Naive thymus-derived CD4-positive, alpha-beta T cell (primary cell): ENCODE measurements around the gene SPEF2. TPM values are rescaled to one million over a fixed set of nuclear protein-coding genes. Genes with fewer than 3 reads are reported as not detected.
A peak's percentile ranks its signal among the peaks of the same experiment; 100 is the strongest.

Experiments
- ATAC-seq: fragments of 150-1000 bp; cut with Tn5 transposase; 2 replicates; pipeline ENCODE4 v1.10.0; 2021; ENCODE audit warnings: mild to moderate bottlenecking, moderate library complexity
- CTCF ChIA-PET: fragments of 350-600 bp; sonication (Branson Sonifier 250); formaldehyde crosslinking; loops from one replicate; lab custom pipeline; 2021; ENCODE audit warnings: antibody characterized with exemption; lab: Charles Lee
- POLR2A ChIA-PET: fragments of 350-600 bp; sonication (Branson Sonifier 250); formaldehyde crosslinking; loops from one replicate; lab custom pipeline; 2021; ENCODE audit warnings: antibody characterized with exemption, inconsistent platforms; lab: Charles Lee
- DNase-seq, 9 donors: peaks; one replicate each; pipeline versions ENCODE4 v3.0.0 to v3.0.0-alpha.2; 2020 to 2022; ENCODE audit warnings: mixed read lengths in 1 of 9
- H3K27ac ChIP-seq: one replicate; pipeline ENCODE4 v1.7.0; 2013; ENCODE audit warnings: mild to moderate bottlenecking, low read depth, low read length, moderate library complexity
- H3K27me3 ChIP-seq, 2 donors: one replicate each; pipeline ENCODE4 v1.7.0; 2013; ENCODE audit warnings: low read length in 2 of 2, mild to moderate bottlenecking in 2 of 2, moderate library complexity in 2 of 2; ENCODE audit not compliant: control insufficient read depth in 2 of 2, insufficient read depth in 2 of 2
- H3K36me3 ChIP-seq, 3 experiments: 1 replicate in 2 of 3; 2 replicates in 1 of 3; pipeline ENCODE4 v1.7.0; 2013; ENCODE audit warnings: low read length in 3 of 3, mild to moderate bottlenecking in 3 of 3, moderate library complexity in 1 of 3; ENCODE audit not compliant: insufficient read depth in 3 of 3, control insufficient read depth in 2 of 3
- H3K4me1 ChIP-seq, 2 donors: one replicate each; pipeline ENCODE4 v1.7.0; 2013; ENCODE audit warnings: low read length in 2 of 2, mild to moderate bottlenecking in 2 of 2, moderate library complexity in 1 of 2; ENCODE audit not compliant: control insufficient read depth in 2 of 2, insufficient read depth in 2 of 2
- H3K4me3 ChIP-seq: 2 replicates; pipeline ENCODE4 v1.7.0; 2013; ENCODE audit warnings: mild to moderate bottlenecking, low read length
- H3K9me3 ChIP-seq, 3 experiments: 1 replicate in 2 of 3; 2 replicates in 1 of 3; pipeline ENCODE4 v1.7.0; 2013; ENCODE audit warnings: low read length in 3 of 3; ENCODE audit not compliant: control insufficient read depth in 2 of 3
- H3K27ac Mint-ChIP-seq, 9 donors: one replicate each; pipeline ENCODE4 v1.8.0; 2020 to 2022; ENCODE audit warnings: mixed read lengths in 9 of 9, mild to moderate bottlenecking in 8 of 9, moderate library complexity in 5 of 9, inconsistent platforms in 2 of 9
- H3K27me3 Mint-ChIP-seq, 5 donors: one replicate each; pipeline ENCODE4 v1.8.0; 2021 to 2022; ENCODE audit warnings: mixed read lengths in 5 of 5, mild to moderate bottlenecking in 1 of 5
- H3K36me3 Mint-ChIP-seq, 5 donors: one replicate each; pipeline ENCODE4 v1.8.0; 2020 to 2022; ENCODE audit warnings: mixed read lengths in 5 of 5, mild to moderate bottlenecking in 3 of 5, inconsistent platforms in 1 of 5
- H3K4me1 Mint-ChIP-seq, 7 donors: one replicate each; pipeline ENCODE4 v1.8.0; 2020 to 2022; ENCODE audit warnings: mixed read lengths in 7 of 7, mild to moderate bottlenecking in 3 of 7, inconsistent platforms in 1 of 7
- H3K4me3 Mint-ChIP-seq, 10 donors: one replicate each; pipeline ENCODE4 v1.8.0; 2020 to 2022; ENCODE audit warnings: mild to moderate bottlenecking in 10 of 10, mixed read lengths in 10 of 10, moderate library complexity in 6 of 10, inconsistent platforms in 2 of 10
- H3K9me3 Mint-ChIP-seq, 11 donors: one replicate each; pipeline ENCODE4 v1.8.0; 2020 to 2022; ENCODE audit warnings: mixed read lengths in 11 of 11, mild to moderate bottlenecking in 4 of 11, inconsistent platforms in 1 of 11, moderate library complexity in 1 of 11
- intact Hi-C, 2 donors: fragments of 100-400 bp; cut with micrococcal nuclease; formaldehyde crosslinking; loops; one replicate each; pipeline ENCODE4 v1.15.1; 2023
- polyA plus RNA-seq, 2 donors: library from polyadenylated mRNA; unstranded; fragments of 300-500 nt; fragmentation: Illumina TruSeq; gene quantifications; one replicate each; pipeline ENCODE4 v1.2.3, GENCODE V29; 2021
- total RNA-seq, 6 experiments: library from RNA in 5 of 6; stranded (reverse) in 5 of 6; gene quantifications; 1 replicate in 5 of 6; 2 replicates in 1 of 6; pipeline ENCODE4 v1.2.3 and lab custom pipeline; 2021 to 2026

The SPEF2 gene
- total and polyA plus RNA-seq, 7 experiments from 2014 or later: 5.5 to 13.5 (median 7.7) TPM

GRCh38 chr5:35789732-35790456 is 172.2 kb downstream of the SPEF2 start:
- Mint-ChIP-seq H3K36me3 (peaks cover 0 to 11% (median 0%) of the 10 kb centered on the region in 5 donors), H3K27ac (peak overlapping the region; percentile 45 to 85 (median 56)), H3K9me3 (peaks cover 0 to 3% (median 0%) of the 10 kb centered on the region in 11 donors), H3K4me1 (peaks cover 44 to 96% (median 88%) of the 10 kb centered on the region in 7 donors), H3K27me3 (no peaks in the 10 kb centered on the region), H3K4me3 (peak overlapping the region; percentile 14 to 66 (median 42))
- no peak overlapping the region for H3K27ac ChIP-seq
- H3K4me3 ChIP-seq: no peak overlapping the region
- ATAC-seq (peak; percentile 44), DNase-seq (peak in 2 of 9 donors; percentile 21 to 25)
- H3K4me1 ChIP-seq: peaks cover 27 to 57% of the 10 kb centered on the region in 2 donors
- ChIA-PET POLR2A (interaction anchor here (0.9 to 31.0 kb wide), 11 partner anchors 10 to 80 kb away, joined by 3 to 979 read pairs (median 7); partner anchors contain the start of gene IL7R), CTCF (interaction anchor here (0.9 to 2.1 kb wide), 6 partner anchors 8 to 132 kb away, joined by 3 to 8 read pairs (median 4); no protein-coding TSS in a partner anchor)
- H3K36me3 ChIP-seq: no peaks in the 10 kb centered on the region
- intact Hi-C loops: loop anchor here (1.0 to 5.0 kb wide), 4 partner anchors 10 to 112 kb away; no protein-coding TSS in a partner anchor
- no peaks in the 10 kb centered on the region for H3K27me3 ChIP-seq
- no peaks in the 10 kb centered on the region for H3K9me3 ChIP-seq

GRCh38 chr5:35790457-35790822 is 172.8 kb downstream of the SPEF2 start:
- Histone ChIP-seq H3K27ac (no peak overlapping the region), H3K4me1 (peaks cover 27 to 56% of the 10 kb centered on the region in 2 donors), H3K9me3 (no peaks in the 10 kb centered on the region), H3K36me3 (no peaks in the 10 kb centered on the region), H3K4me3 (no peak overlapping the region), H3K27me3 (no peaks in the 10 kb centered on the region)
- POLR2A ChIA-PET: interaction anchor here (0.9 to 31.0 kb wide), 11 partner anchors 9 to 80 kb away, joined by 3 to 979 read pairs (median 7); partner anchors contain the start of gene IL7R
- no peaks in the 10 kb centered on the region for H3K27me3 Mint-ChIP-seq
- no peak for ATAC-seq
- H3K4me3 Mint-ChIP-seq: peak overlapping the region in 5 of 10 donors; percentile 14 to 53 (median 40)
- CTCF ChIA-PET: interaction anchor here (0.9 to 2.1 kb wide), 6 partner anchors 9 to 153 kb away, joined by 3 to 8 read pairs (median 4); no protein-coding TSS in a partner anchor
- H3K4me1 Mint-ChIP-seq: peaks cover 44 to 97% (median 90%) of the 10 kb centered on the region in 7 donors
- H3K9me3 Mint-ChIP-seq: peaks cover 0 to 3% (median 0%) of the 10 kb centered on the region in 11 donors
- H3K36me3 Mint-ChIP-seq: peaks cover 0 to 11% (median 0%) of the 10 kb centered on the region in 5 donors
- intact Hi-C loops: loop anchor here in 1 of 2 donors (1.0 to 5.0 kb wide), 3 partner anchors 21 to 112 kb away; no protein-coding TSS in a partner anchor
- H3K27ac Mint-ChIP-seq: peak overlapping the region in 6 of 9 donors; percentile 45 to 84 (median 54)
- no peak for DNase-seq

GRCh38 chr5:35794328-35794619 is 176.6 kb downstream of the SPEF2 start:
- Mint-ChIP-seq H3K4me1 (peaks cover 58 to 97% (median 91%) of the 10 kb centered on the region in 7 donors), H3K9me3 (peaks cover 0 to 6% (median 0%) of the 10 kb centered on the region in 11 donors), H3K36me3 (peaks cover 0 to 20% (median under 1%) of the 10 kb centered on the region in 5 donors), H3K27me3 (no peaks in the 10 kb centered on the region), H3K27ac (peak overlapping the region; percentile 18 to 97 (median 84)), H3K4me3 (peak overlapping the region in 9 of 10 donors; percentile 12 to 71 (median 55))
- no peak for ATAC-seq
- ChIA-PET CTCF (interaction anchor here (0.6 to 1.6 kb wide), 4 partner anchors 10 to 28 kb away, joined by 3 to 6 read pairs (median 4); no protein-coding TSS in a partner anchor), POLR2A (interaction anchor here (1.0 to 31.0 kb wide), 10 partner anchors 8 to 76 kb away, joined by 3 to 979 read pairs (median 20); partner anchors contain the start of gene IL7R)
- peaks cover 40 to 62% of the 10 kb centered on the region in 2 donors for H3K4me1 ChIP-seq
- H3K36me3 ChIP-seq: no peaks in the 10 kb centered on the region
- no peaks in the 10 kb centered on the region for H3K9me3 ChIP-seq
- no peaks in the 10 kb centered on the region for H3K27me3 ChIP-seq
- intact Hi-C loops: loop anchor here in 1 of 2 donors (5.0 kb wide), 1 partner anchor 108 kb away; no protein-coding TSS in a partner anchor
- no peak for DNase-seq
- H3K27ac ChIP-seq: no peak overlapping the region
- no peak overlapping the region for H3K4me3 ChIP-seq

GRCh38 chr5:35794684-35795375 is 177.2 kb downstream of the SPEF2 start:
- ChIA-PET POLR2A (interaction anchor here (0.6 to 31.0 kb wide), 12 partner anchors 9 to 75 kb away, joined by 3 to 979 read pairs (median 6); partner anchors contain the start of gene IL7R), CTCF (interaction anchor here (0.6 to 1.6 kb wide), 4 partner anchors 9 to 27 kb away, joined by 3 to 6 read pairs (median 4); no protein-coding TSS in a partner anchor)
- Mint-ChIP-seq H3K4me1 (peaks cover 53 to 95% (median 91%) of the 10 kb centered on the region in 7 donors), H3K4me3 (peak overlapping the region in 8 of 10 donors; percentile 23 to 71 (median 56)), H3K27me3 (no peaks in the 10 kb centered on the region), H3K36me3 (peaks cover 0 to 22% (median 5%) of the 10 kb centered on the region in 5 donors), H3K27ac (peak overlapping the region; percentile 33 to 97 (median 84)), H3K9me3 (peaks cover 0 to 6% (median 0%) of the 10 kb centered on the region in 11 donors)
- DNase-seq (no peak), ATAC-seq (no peak)
- H3K9me3 ChIP-seq: no peaks in the 10 kb centered on the region
- H3K36me3 ChIP-seq: no peaks in the 10 kb centered on the region
- H3K4me1 ChIP-seq: peaks cover 38 to 60% of the 10 kb centered on the region in 2 donors
- H3K27ac ChIP-seq: no peak overlapping the region
- no peak overlapping the region for H3K4me3 ChIP-seq
- H3K27me3 ChIP-seq: no peaks in the 10 kb centered on the region
- intact Hi-C loops: loop anchor here in 1 of 2 donors (5.0 kb wide), 1 partner anchor 107 kb away; no protein-coding TSS in a partner anchor

- POLR2A ChIA-PET: interaction anchor here (1.0 to 31.0 kb wide), 7 partner anchors 9 to 57 kb away, joined by 3 to 979 read pairs (median 12); partner anchors contain the start of gene IL7R
- DNase-seq: no peak
- peaks cover 56 to 90% (median 83%) of the 10 kb centered on the region in 7 donors for H3K4me1 Mint-ChIP-seq
These were observed 181.5 kb downstream of the SPEF2 start for GRCh38 chr5:35799181-35799580.

More at GRCh38 chr5:35799181-35799580, 181.5 kb downstream of the SPEF2 start:
- no peaks in the 10 kb centered on the region for H3K36me3 ChIP-seq
- Mint-ChIP-seq H3K36me3 (peaks cover 0 to 17% (median 7%) of the 10 kb centered on the region in 5 donors), H3K27ac (peak overlapping the region in 8 of 9 donors; percentile 57 to 98 (median 94)), H3K9me3 (peaks cover 0 to 5% (median 0%) of the 10 kb centered on the region in 11 donors), H3K4me3 (no peak overlapping the region), H3K27me3 (no peaks in the 10 kb centered on the region)
- CTCF ChIA-PET: interaction anchor here (1.1 to 1.3 kb wide), 2 partner anchors 14 to 21 kb away, joined by 3 read pairs; no protein-coding TSS in a partner anchor
- intact Hi-C loops: no loop called here
- peaks cover 44 to 53% of the 10 kb centered on the region in 2 donors for H3K4me1 ChIP-seq
- ATAC-seq: no peak
- H3K4me3 ChIP-seq: no peak overlapping the region
- H3K27me3 ChIP-seq: no peaks in the 10 kb centered on the region
- no peak overlapping the region for H3K27ac ChIP-seq
- no peaks in the 10 kb centered on the region for H3K9me3 ChIP-seq
